ENCODE results near the gene PSKH1.

Gene PSKH1

GRCh38 chr16:67865318-67865717 lies 27.7 kb upstream of the PSKH1 start:
- H3K9me3 ChIP-seq (ENCODE audit: control insufficient read depth, low read length), result no peaks in the 10 kb centered on the region
- H3K27me3 ChIP-seq (replicated peaks; ENCODE audit: control insufficient read depth, insufficient read depth, low read length, poor library complexity, severe bottlenecking), result no peaks in the 10 kb centered on the region
- no peak for DNase-seq
- no peaks in the 10 kb centered on the region for H3K4me1 ChIP-seq (ENCODE audit: control insufficient read depth, insufficient read depth, low read length, poor library complexity, severe bottlenecking)
- no peak overlapping the region for H3K27ac ChIP-seq (ENCODE audit: insufficient read depth, low read length, poor library complexity, severe bottlenecking)
- peaks cover 33% of the 10 kb centered on the region for H3K36me3 ChIP-seq (ENCODE audit: control insufficient read depth, insufficient read depth, low read length)
- H3K4me3 ChIP-seq (ENCODE audit: insufficient read depth, low read depth, low read length, poor library complexity, severe bottlenecking), result no peak overlapping the region

GRCh38 chr16:67868290-67868689 lies 24.8 kb upstream of the PSKH1 start:
- H3K4me1 ChIP-seq (ENCODE audit: control insufficient read depth, insufficient read depth, low read length, poor library complexity, severe bottlenecking), result peaks cover 4% of the 10 kb centered on the region
- DNase-seq, result no peak
- H3K27me3 ChIP-seq (replicated peaks; ENCODE audit: control insufficient read depth, insufficient read depth, low read length, poor library complexity, severe bottlenecking), result no peaks in the 10 kb centered on the region
- H3K27ac ChIP-seq (ENCODE audit: insufficient read depth, low read length, poor library complexity, severe bottlenecking), result no peak overlapping the region
- H3K36me3 ChIP-seq (ENCODE audit: control insufficient read depth, insufficient read depth, low read length), result peaks cover 28% of the 10 kb centered on the region
- H3K4me3 ChIP-seq (ENCODE audit: insufficient read depth, low read depth, low read length, poor library complexity, severe bottlenecking), result no peak overlapping the region
- no peaks in the 10 kb centered on the region for H3K9me3 ChIP-seq (ENCODE audit: control insufficient read depth, low read length)

GRCh38 chr16:67869653-67870052 lies 23.4 kb upstream of the PSKH1 start:
- H3K4me1 ChIP-seq (ENCODE audit: control insufficient read depth, insufficient read depth, low read length, poor library complexity, severe bottlenecking), result peaks cover 16% of the 10 kb centered on the region
- H3K9me3 ChIP-seq (ENCODE audit: control insufficient read depth, low read length), result no peaks in the 10 kb centered on the region
- H3K27me3 ChIP-seq (replicated peaks; ENCODE audit: control insufficient read depth, insufficient read depth, low read length, poor library complexity, severe bottlenecking), result no peaks in the 10 kb centered on the region
- no peak overlapping the region for H3K4me3 ChIP-seq (ENCODE audit: insufficient read depth, low read depth, low read length, poor library complexity, severe bottlenecking)
- peaks cover 28% of the 10 kb centered on the region for H3K36me3 ChIP-seq (ENCODE audit: control insufficient read depth, insufficient read depth, low read length)
- no peak overlapping the region for H3K27ac ChIP-seq (ENCODE audit: insufficient read depth, low read length, poor library complexity, severe bottlenecking)
- no peak for DNase-seq

- H3K27ac ChIP-seq (ENCODE audit: insufficient read depth, low read length, poor library complexity, severe bottlenecking), result no peak overlapping the region
- no peaks in the 10 kb centered on the region for H3K27me3 ChIP-seq (replicated peaks; ENCODE audit: control insufficient read depth, insufficient read depth, low read length, poor library complexity, severe bottlenecking)
- DNase-seq, result no peak
- H3K4me3 ChIP-seq (ENCODE audit: insufficient read depth, low read depth, low read length, poor library complexity, severe bottlenecking), result no peak overlapping the region
- no peaks in the 10 kb centered on the region for H3K9me3 ChIP-seq (ENCODE audit: control insufficient read depth, low read length)
- peaks cover 27% of the 10 kb centered on the region for H3K4me1 ChIP-seq (ENCODE audit: control insufficient read depth, insufficient read depth, low read length, poor library complexity, severe bottlenecking)
- peaks cover 23% of the 10 kb centered on the region for H3K36me3 ChIP-seq (ENCODE audit: control insufficient read depth, insufficient read depth, low read length)
Measured at GRCh38 chr16:67871256-67871655, 21.8 kb upstream of the PSKH1 start.

- no peak for DNase-seq
- no peaks in the 10 kb centered on the region for H3K9me3 ChIP-seq (ENCODE audit: control insufficient read depth, low read length)
- no peaks in the 10 kb centered on the region for H3K27me3 ChIP-seq (replicated peaks; ENCODE audit: control insufficient read depth, insufficient read depth, low read length, poor library complexity, severe bottlenecking)
- peaks cover 32% of the 10 kb centered on the region for H3K36me3 ChIP-seq (ENCODE audit: control insufficient read depth, insufficient read depth, low read length)
- peak overlapping the region; percentile 89 for H3K4me3 ChIP-seq (ENCODE audit: insufficient read depth, low read depth, low read length, poor library complexity, severe bottlenecking)
- peak overlapping the region; percentile 82 for H3K27ac ChIP-seq (ENCODE audit: insufficient read depth, low read length, poor library complexity, severe bottlenecking)
- peaks cover 32% of the 10 kb centered on the region for H3K4me1 ChIP-seq (ENCODE audit: control insufficient read depth, insufficient read depth, low read length, poor library complexity, severe bottlenecking)
Measured at GRCh38 chr16:67872131-67872630, 20.9 kb upstream of the PSKH1 start.

GRCh38 chr16:67872631-67873434 lies 20.2 kb upstream of the PSKH1 start, which contains the start of gene EDC4:
Gene EDC4 (plus strand): TSS chr16:67873052. CDS start chr16:67873262, 210 bp downstream.
- Histone ChIP-seq H3K36me3 (ENCODE audit: control insufficient read depth, insufficient read depth, low read length) (peaks cover 36% of the 10 kb centered on the region), H3K27ac (ENCODE audit: insufficient read depth, low read length, poor library complexity, severe bottlenecking) (peak within 1 kb of the TSS; percentile 82), H3K9me3 (ENCODE audit: control insufficient read depth, low read length) (no peaks in the 10 kb centered on the region), H3K27me3 (replicated peaks; ENCODE audit: control insufficient read depth, insufficient read depth, low read length, poor library complexity, severe bottlenecking) (no peaks in the 10 kb centered on the region), H3K4me1 (ENCODE audit: control insufficient read depth, insufficient read depth, low read length, poor library complexity, severe bottlenecking) (peaks cover 32% of the 10 kb centered on the region), H3K4me3 (ENCODE audit: insufficient read depth, low read depth, low read length, poor library complexity, severe bottlenecking) (peak within 1 kb of the TSS; percentile 89)
- peak; percentile 74 to 82 (median 77) for DNase-seq

- Histone ChIP-seq H3K4me3 (ENCODE audit: insufficient read depth, low read depth, low read length, poor library complexity, severe bottlenecking) (peak overlapping the region; percentile 89), H3K27ac (ENCODE audit: insufficient read depth, low read length, poor library complexity, severe bottlenecking) (peak overlapping the region; percentile 82), H3K9me3 (ENCODE audit: control insufficient read depth, low read length) (no peaks in the 10 kb centered on the region), H3K36me3 (ENCODE audit: control insufficient read depth, insufficient read depth, low read length) (peaks cover 37% of the 10 kb centered on the region), H3K27me3 (replicated peaks; ENCODE audit: control insufficient read depth, insufficient read depth, low read length, poor library complexity, severe bottlenecking) (no peaks in the 10 kb centered on the region), H3K4me1 (ENCODE audit: control insufficient read depth, insufficient read depth, low read length, poor library complexity, severe bottlenecking) (peaks cover 32% of the 10 kb centered on the region)
- no peak for DNase-seq
Measured at GRCh38 chr16:67873435-67874370, 19.4 kb upstream of the PSKH1 start.

GRCh38 chr16:67874372-67874771 lies 18.7 kb upstream of the PSKH1 start:
- peak overlapping the region; percentile 89 for H3K4me3 ChIP-seq (ENCODE audit: insufficient read depth, low read depth, low read length, poor library complexity, severe bottlenecking)
- no peak for DNase-seq
- H3K36me3 ChIP-seq (ENCODE audit: control insufficient read depth, insufficient read depth, low read length), result peaks cover 40% of the 10 kb centered on the region
- H3K27ac ChIP-seq (ENCODE audit: insufficient read depth, low read length, poor library complexity, severe bottlenecking), result peak overlapping the region; percentile 5
- H3K27me3 ChIP-seq (replicated peaks; ENCODE audit: control insufficient read depth, insufficient read depth, low read length, poor library complexity, severe bottlenecking), result no peaks in the 10 kb centered on the region
- no peaks in the 10 kb centered on the region for H3K9me3 ChIP-seq (ENCODE audit: control insufficient read depth, low read length)
- H3K4me1 ChIP-seq (ENCODE audit: control insufficient read depth, insufficient read depth, low read length, poor library complexity, severe bottlenecking), result peaks cover 32% of the 10 kb centered on the region

- peaks cover 32% of the 10 kb centered on the region for H3K4me1 ChIP-seq (ENCODE audit: control insufficient read depth, insufficient read depth, low read length, poor library complexity, severe bottlenecking)
- no peak for DNase-seq
- H3K27me3 ChIP-seq (replicated peaks; ENCODE audit: control insufficient read depth, insufficient read depth, low read length, poor library complexity, severe bottlenecking), result no peaks in the 10 kb centered on the region
- no peaks in the 10 kb centered on the region for H3K9me3 ChIP-seq (ENCODE audit: control insufficient read depth, low read length)
- H3K4me3 ChIP-seq (ENCODE audit: insufficient read depth, low read depth, low read length, poor library complexity, severe bottlenecking), result no peak overlapping the region
- no peak overlapping the region for H3K27ac ChIP-seq (ENCODE audit: insufficient read depth, low read length, poor library complexity, severe bottlenecking)
- H3K36me3 ChIP-seq (ENCODE audit: control insufficient read depth, insufficient read depth, low read length), result peaks cover 62% of the 10 kb centered on the region
Measured at GRCh38 chr16:67877064-67877463, 16.0 kb upstream of the PSKH1 start.

All from effector memory CD4-positive, alpha-beta T cell (primary cell).